Left lung (tissue), 10 donors: Measurements from ENCODE around the gene DNAAF8. TPM values are rescaled to one million over a fixed set of nuclear protein-coding genes. Genes with fewer than 3 reads are reported as not detected.

Experiments
- ATAC-seq: fragments of 200-7000 bp; cut with Tn5 transposase; one replicate; pipeline ENCODE4 v1.9.1; 2020; ENCODE audit warnings: moderate library complexity
- DNase-seq, 4 donors: peaks; one replicate each; pipeline ENCODE4 v3.0.0-alpha.2; 2013 to 2020
- H3K27ac ChIP-seq, 2 donors: fragments of 200-600 bp; sonication (generic) in 1 of 2; one replicate each; pipeline versions ENCODE4 v1.5.0 to v1.8.0; 2020 to 2021
- H3K27me3 ChIP-seq, 2 donors: fragments of 200-600 bp; sonication (generic) in 1 of 2; one replicate each; pipeline versions ENCODE4 v1.5.0 to v1.8.0; 2020 to 2021
- H3K36me3 ChIP-seq, 2 donors: fragments of 200-600 bp; sonication (generic) in 1 of 2; one replicate each; pipeline versions ENCODE4 v1.5.0 to v1.8.0; 2020 to 2021
- H3K4me1 ChIP-seq, 2 donors: fragments of 200-600 bp; one replicate each; pipeline ENCODE4 v1.8.0; 2021
- H3K4me3 ChIP-seq, 2 donors: fragments of 200-600 bp; sonication (generic) in 1 of 2; one replicate each; pipeline versions ENCODE4 v1.5.0 to v1.8.0; 2020 to 2021; ENCODE audit warnings: mild to moderate bottlenecking in 1 of 2
- H3K9me3 ChIP-seq, 2 donors: fragments of 200-600 bp; sonication (generic) in 1 of 2; one replicate each; pipeline versions ENCODE4 v1.5.0 to v1.8.0; 2020 to 2021
- CTCF ChIP-seq, 2 donors: fragments of 200-600 bp; sonication (generic) in 1 of 2; IDR thresholded peaks; one replicate each; pipeline versions ENCODE4 v1.5.0 to v1.8.0; 2021; ENCODE audit warnings: antibody characterized with exemption in 2 of 2
- intact Hi-C, 2 donors: fragments of 100-400 bp; cut with DNase I; formaldehyde crosslinking; loops; one replicate each; pipeline versions ENCODE4 v1.11.2 to v1.14.2; 2022
- polyA plus RNA-seq, 6 donors: library from polyadenylated mRNA; unstranded; fragments of 120-200 nt; gene quantifications; one replicate each; pipeline ENCODE4 v1.2.1, GENCODE V29; 2013; ENCODE audit not compliant: insufficient read length in 6 of 6
- total RNA-seq, 2 donors: library from RNA; stranded (reverse); fragmentation: NEBNext Ultra II Directional; extraction: Animal tissue kit (Norgen Biotek cat#: 25700); gene quantifications; one replicate each; pipeline ENCODE4 v1.2.1, GENCODE V29; 2021
- donor health status: DM: no; HTN: yes; CAD: no.
- donor health status: DM: no; HTN: no; CAD: no.

The DNAAF8 gene
- total and polyA plus RNA-seq, 8 donors, result 1.2 to 4.2 (median 2.9) TPM

GRCh38 chr16:4754865-4755264, 20.5 kb downstream of the DNAAF8 start:
- no peak overlapping the region for H3K27ac ChIP-seq
- no peak for DNase-seq
- intact Hi-C loops, result no loop called here
- no peaks in the 10 kb centered on the region for H3K4me1 ChIP-seq
- H3K36me3 ChIP-seq, result peaks cover 0 to 100% of the 10 kb centered on the region in 2 donors
- no peak overlapping the region for H3K4me3 ChIP-seq
- no peak for TF ChIP-seq CTCF (IDR thresholded peaks at IDR 0.05)
- H3K9me3 ChIP-seq, result peaks cover 0 to 4% of the 10 kb centered on the region in 2 donors
- ATAC-seq, result no peak
- H3K27me3 ChIP-seq, result no peaks in the 10 kb centered on the region

GRCh38 chr16:4755687-4756086, 21.4 kb downstream of the DNAAF8 start:
- Histone ChIP-seq H3K36me3 (peaks cover 0 to 100% of the 10 kb centered on the region in 2 donors), H3K27ac (no peak overlapping the region), H3K9me3 (peaks cover 0 to 4% of the 10 kb centered on the region in 2 donors), H3K4me1 (no peaks in the 10 kb centered on the region), H3K27me3 (no peaks in the 10 kb centered on the region), H3K4me3 (no peak overlapping the region)
- no peak for TF ChIP-seq CTCF (IDR thresholded peaks at IDR 0.05)
- ATAC-seq (no peak), DNase-seq (peak in 1 of 4 donors; percentile 0)
- intact Hi-C loops, result no loop called here

- H3K9me3 ChIP-seq, result no peaks in the 10 kb centered on the region
- intact Hi-C loops, result no loop called here
- ATAC-seq (no peak), DNase-seq (no peak)
- no peak overlapping the region for H3K4me3 ChIP-seq
- peaks cover 0 to 95% of the 10 kb centered on the region in 2 donors for H3K36me3 ChIP-seq
- H3K4me1 ChIP-seq, result peaks cover 0 to 7% of the 10 kb centered on the region in 2 donors
- H3K27me3 ChIP-seq, result no peaks in the 10 kb centered on the region
- no peak overlapping the region for H3K27ac ChIP-seq
- TF ChIP-seq CTCF (IDR thresholded peaks at IDR 0.05), result no peak
Measured at GRCh38 chr16:4760221-4760910, 26.0 kb downstream of the DNAAF8 start.

GRCh38 chr16:4762205-4762604, 27.9 kb downstream of the DNAAF8 start:
- H3K4me3 ChIP-seq, result no peak overlapping the region
- no peak for DNase-seq
- H3K27me3 ChIP-seq, result no peaks in the 10 kb centered on the region
- H3K4me1 ChIP-seq, result peaks cover 8 to 20% of the 10 kb centered on the region in 2 donors
- peaks cover 0 to 79% of the 10 kb centered on the region in 2 donors for H3K36me3 ChIP-seq
- ATAC-seq, result no peak
- H3K9me3 ChIP-seq, result no peaks in the 10 kb centered on the region
- no peak overlapping the region for H3K27ac ChIP-seq
- TF ChIP-seq CTCF (IDR thresholded peaks at IDR 0.05), result no peak
- intact Hi-C loops, result no loop called here

- peaks cover 13 to 33% of the 10 kb centered on the region in 2 donors for H3K4me1 ChIP-seq
- DNase-seq (no peak), ATAC-seq (no peak)
- peaks cover 0 to 63% of the 10 kb centered on the region in 2 donors for H3K36me3 ChIP-seq
- intact Hi-C loops, result no loop called here
- TF ChIP-seq CTCF (IDR thresholded peaks at IDR 0.05), result no peak
- H3K4me3 ChIP-seq, result no peak overlapping the region
- H3K27me3 ChIP-seq, result no peaks in the 10 kb centered on the region
- H3K27ac ChIP-seq, result no peak overlapping the region
- H3K9me3 ChIP-seq, result no peaks in the 10 kb centered on the region
Measured at GRCh38 chr16:4763791-4764190, 29.5 kb downstream of the DNAAF8 start.
